ENCODE data around the gene NALCN. TPM values are rescaled to one million over a fixed set of nuclear protein-coding genes. Genes with fewer than 3 reads are reported as not detected.

Gene NALCN
- total RNA-seq, 1 experiment from 2014 or later, result 0.52 TPM

DNA sequence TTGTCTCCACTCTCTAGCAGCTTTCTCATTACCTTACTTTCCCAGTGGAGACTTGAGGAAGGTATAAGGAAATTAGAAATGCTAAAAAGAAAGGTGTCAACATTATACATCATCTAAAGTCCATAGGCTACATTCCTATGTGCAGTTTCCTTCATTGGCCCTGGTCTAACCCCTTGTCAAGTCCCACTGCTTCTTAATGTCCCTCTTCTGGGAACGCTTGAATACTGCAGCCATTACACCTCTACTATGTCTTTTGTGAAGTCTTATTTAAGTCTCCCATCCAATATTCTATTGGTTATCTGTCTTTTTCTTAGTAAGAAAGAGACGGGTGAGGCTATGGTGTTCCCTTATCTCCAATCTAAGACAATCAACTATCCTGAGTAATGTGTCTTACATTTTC, 409.1 kb downstream of the NALCN start:
- Histone ChIP-seq H3K36me3 (ENCODE audit: insufficient read depth, low read length, poor library complexity, severe bottlenecking) (no peaks in the 10 kb centered on the region), H3K27me3 (replicated peaks; ENCODE audit: insufficient read depth, low read depth, low read length, poor library complexity) (no peaks in the 10 kb centered on the region), H3K4me1 (ENCODE audit: insufficient read depth, low read length, poor library complexity, severe bottlenecking) (no peaks in the 10 kb centered on the region), H3K4me3 (ENCODE audit: low read depth, low read length, poor library complexity, severe bottlenecking) (no peak overlapping the region), H3K27ac (ENCODE audit: low read depth, low read length, poor library complexity, severe bottlenecking) (no peak overlapping the region), H3K9me3 (ENCODE audit: low read depth, low read length, poor library complexity, severe bottlenecking) (no peaks in the 10 kb centered on the region)
- no peak for DNase-seq (ENCODE audit: low spot score)
- ChIA-PET CTCF (no interaction called here), POLR2A (ENCODE audit: low non-redundant PET) (no interaction called here)
- intact Hi-C loops (cut with micrococcal nuclease; ENCODE audit: unreplicated experiment), result no loop called here
- BruUV-seq (replicated peaks), result no TSS peak
- TF ChIP-seq CTCF (conservative IDR thresholded peaks at IDR 0.05; ENCODE audit: low read depth, low read length) (no peak), EZH2 (IDR thresholded peaks at IDR 0.05; ENCODE audit: borderline replicate concordance, low read depth, low read length, poor library complexity, severe bottlenecking) (no peak)

Other genes with a start within 250 kb of the NALCN start
- gene ITGBL1, start 36.2 kb upstream of the NALCN start, total RNA-seq (2021), result 0.37 and 0.64 TPM in 2 replicates